Keratinocyte (primary cell): ENCODE data around the gene MTA3.

ENCODE experiments used
- EZH2 ChIP-seq: IDR thresholded peaks from one replicate; pipeline ENCODE4 v1.6.1; 2012; ENCODE audit warnings: inconsistent platforms, mild to moderate bottlenecking, low read length, moderate library complexity
- TF ChIP-seq, protein P1 (sequence below), 3 experiments: IDR thresholded peaks in 1 of 3; conservative IDR thresholded peaks in 1 of 3; optimal IDR thresholded peaks in 1 of 3; 2 replicates in 2 of 3; 3 replicates in 1 of 3; pipeline versions ENCODE3 to v1.5.1; 2011; ENCODE audit warnings: low read length in 3 of 3, mild to moderate bottlenecking in 3 of 3, moderate library complexity in 2 of 3, control low read depth in 1 of 3, inconsistent platforms in 1 of 3; ENCODE audit not compliant: insufficient read depth in 2 of 3; ENCODE audit errors: extremely low read depth in 1 of 3

DNA sequence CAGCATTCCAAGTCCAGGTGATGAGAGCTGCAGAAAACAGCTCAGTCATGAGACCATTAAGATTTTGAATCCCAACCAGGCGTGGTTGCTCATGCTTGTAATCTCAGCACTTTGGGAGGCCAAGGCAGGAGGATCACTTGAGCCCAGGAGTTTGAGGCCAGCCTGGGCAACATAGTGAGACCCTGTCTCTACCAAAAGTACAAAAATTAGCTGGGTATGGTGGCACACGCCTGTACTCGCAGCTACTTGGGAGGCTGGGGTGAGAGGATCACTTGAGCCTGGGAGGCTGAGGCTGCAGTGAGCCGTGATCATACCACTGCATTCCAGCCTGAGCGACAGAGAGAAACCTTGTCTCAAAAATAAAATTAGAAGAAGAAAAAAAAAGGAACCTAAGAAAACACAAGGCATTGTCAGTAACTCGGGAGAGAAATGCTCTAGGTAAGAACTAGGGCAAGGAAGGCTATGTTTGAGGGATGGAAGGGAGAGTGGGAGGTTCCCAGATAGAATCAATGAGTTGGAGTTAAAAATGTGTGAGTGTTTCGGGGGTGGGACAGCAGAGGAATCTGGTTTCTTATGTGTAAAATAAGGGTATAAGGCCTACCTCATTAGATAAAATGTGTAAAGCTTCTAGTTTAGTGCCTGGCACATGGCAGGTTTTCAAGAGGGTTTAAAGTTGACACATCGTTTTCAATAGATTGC lies 23.3 kb upstream of the MTA3 start:
- TF ChIP-seq, protein P1, sequence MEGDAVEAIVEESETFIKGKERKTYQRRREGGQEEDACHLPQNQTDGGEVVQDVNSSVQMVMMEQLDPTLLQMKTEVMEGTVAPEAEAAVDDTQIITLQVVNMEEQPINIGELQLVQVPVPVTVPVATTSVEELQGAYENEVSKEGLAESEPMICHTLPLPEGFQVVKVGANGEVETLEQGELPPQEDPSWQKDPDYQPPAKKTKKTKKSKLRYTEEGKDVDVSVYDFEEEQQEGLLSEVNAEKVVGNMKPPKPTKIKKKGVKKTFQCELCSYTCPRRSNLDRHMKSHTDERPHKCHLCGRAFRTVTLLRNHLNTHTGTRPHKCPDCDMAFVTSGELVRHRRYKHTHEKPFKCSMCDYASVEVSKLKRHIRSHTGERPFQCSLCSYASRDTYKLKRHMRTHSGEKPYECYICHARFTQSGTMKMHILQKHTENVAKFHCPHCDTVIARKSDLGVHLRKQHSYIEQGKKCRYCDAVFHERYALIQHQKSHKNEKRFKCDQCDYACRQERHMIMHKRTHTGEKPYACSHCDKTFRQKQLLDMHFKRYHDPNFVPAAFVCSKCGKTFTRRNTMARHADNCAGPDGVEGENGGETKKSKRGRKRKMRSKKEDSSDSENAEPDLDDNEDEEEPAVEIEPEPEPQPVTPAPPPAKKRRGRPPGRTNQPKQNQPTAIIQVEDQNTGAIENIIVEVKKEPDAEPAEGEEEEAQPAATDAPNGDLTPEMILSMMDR (optimal IDR thresholded peaks at IDR 0.05 in 1 of 3, IDR thresholded peaks at IDR 0.05 in 1 of 3, conservative IDR thresholded peaks at IDR 0.05 in 1 of 3; ENCODE audit: extremely low read depth in 1 of 3, insufficient read depth in 2 of 3, low read length in 3 of 3): no peak
- no peak for TF ChIP-seq EZH2
